Endothelial cell of umbilical vein (primary cell): ENCODE measurements around the gene CDK15. TPM values are rescaled to one million over a fixed set of nuclear protein-coding genes. Genes with fewer than 3 reads are reported as not detected.

Experiments
- BruUV-seq: library from RNA; stranded (reverse); fragments of 400-500 nt; replicated peaks from 2 replicates; lab custom pipeline; 2021; lab: Mats Ljungman, UMichigan
- CTCF ChIA-PET: fragments of 300-600, 350-600 bp; sonication (Branson Sonifier 250); formaldehyde crosslinking; loops from one replicate; lab custom pipeline; 2021; ENCODE audit warnings: antibody characterized with exemption, inconsistent platforms; lab: Charles Lee
- POLR2A ChIA-PET: fragments of 300-600, 350-600 bp; sonication (Branson Sonifier 250); formaldehyde crosslinking; loops from one replicate; lab custom pipeline; 2021; ENCODE audit warnings: antibody characterized with exemption, inconsistent platforms; lab: Charles Lee
- DNase-seq: peaks from one replicate; pipeline ENCODE4 v3.0.0-alpha.2; 2011; ENCODE audit warnings: low read depth, low spot score
- FAIRE-seq: peaks from 2 replicates; lab custom pipeline; 2011; peaks lifted over from hg19 to GRCh38; lab: Jason Lieb, UNC
- H2AFZ ChIP-seq: 2 replicates; pipeline ENCODE4 v1.6.0; 2012; ENCODE audit warnings: low read depth, low read length, control low read depth, inconsistent platforms
- H3K27ac ChIP-seq: 2 replicates; pipeline ENCODE4 v1.5.1; 2011; ENCODE audit warnings: low read depth, mild to moderate bottlenecking, control low read depth, low read length, moderate library complexity; ENCODE audit not compliant: insufficient read depth
- H3K27me3 ChIP-seq, 2 experiments: 2 replicates each; pipeline versions ENCODE4 v1.6.0 to v1.6.1; 2011; ENCODE audit warnings: low read length in 2 of 2, mixed read lengths in 1 of 2; ENCODE audit not compliant: control insufficient read depth in 2 of 2, insufficient read depth in 2 of 2
- H3K36me3 ChIP-seq, 2 experiments: 2 replicates in 1 of 2; 3 replicates in 1 of 2; pipeline ENCODE4 v1.5.1; 2011; ENCODE audit warnings: low read length in 2 of 2, mild to moderate bottlenecking in 1 of 2, moderate library complexity in 1 of 2; ENCODE audit not compliant: control insufficient read depth in 2 of 2, insufficient read depth in 2 of 2; ENCODE audit errors: extremely low read depth in 1 of 2
- H3K4me1 ChIP-seq: 3 replicates; pipeline ENCODE4 v1.5.1; 2011; ENCODE audit warnings: mild to moderate bottlenecking, low read length; ENCODE audit not compliant: control insufficient read depth, insufficient read depth; ENCODE audit errors: extremely low read depth
- H3K4me2 ChIP-seq: 2 replicates; pipeline ENCODE4 v1.6.1; 2011; ENCODE audit warnings: low read length, control low read depth, mixed read lengths; ENCODE audit not compliant: insufficient read depth
- H3K4me3 ChIP-seq, 3 experiments: fragments of 200-600 bp in 1 of 3; sonication (generic), shearing (Covaris generic) in 1 of 3; replicated peaks in 1 of 3; 2 replicates each; pipeline ENCODE4 v1.5.1; 2011 to 2016; ENCODE audit warnings: control low read depth in 3 of 3, low read length in 3 of 3, mild to moderate bottlenecking in 2 of 3, inconsistent platforms in 1 of 3, low read depth in 1 of 3, moderate library complexity in 1 of 3; ENCODE audit not compliant: insufficient read depth in 1 of 3
- H3K79me2 ChIP-seq: 2 replicates; pipeline ENCODE4 v1.6.0; 2012; ENCODE audit warnings: low read length, inconsistent platforms; ENCODE audit not compliant: control insufficient read depth, insufficient read depth
- H3K9ac ChIP-seq: replicated peaks from 2 replicates; pipeline ENCODE3; 2011; ENCODE audit warnings: low read length, control low read depth; ENCODE audit not compliant: insufficient read depth; ENCODE audit errors: extremely low read depth
- H3K9me1 ChIP-seq: replicated peaks from 3 replicates; pipeline ENCODE4 v1.6.0; 2011; ENCODE audit warnings: mild to moderate bottlenecking, low read length; ENCODE audit not compliant: control insufficient read depth, insufficient read depth; ENCODE audit errors: extremely low read depth
- H3K9me3 ChIP-seq: replicated peaks from 2 replicates; pipeline ENCODE4 v1.5.1; 2012; ENCODE audit warnings: low read length, inconsistent platforms; ENCODE audit not compliant: control insufficient read depth, insufficient read depth
- H4K20me1 ChIP-seq: replicated peaks from 2 replicates; pipeline ENCODE3; 2011; ENCODE audit warnings: mild to moderate bottlenecking, low read length; ENCODE audit not compliant: control insufficient read depth, insufficient read depth; ENCODE audit errors: extremely low read depth
- EZH2 ChIP-seq: IDR thresholded peaks from 2 replicates; pipeline ENCODE4 v1.6.1; 2012; ENCODE audit warnings: borderline replicate concordance, low read depth, mild to moderate bottlenecking, moderate library complexity, low read length, inconsistent platforms; ENCODE audit not compliant: severe bottlenecking
- FOS ChIP-seq: IDR thresholded peaks from 2 replicates; pipeline ENCODE4 v1.6.1; 2011; ENCODE audit warnings: mild to moderate bottlenecking, low read length, moderate library complexity, borderline replicate concordance; ENCODE audit not compliant: insufficient read depth
- GATA2 ChIP-seq: IDR thresholded peaks from 2 replicates; pipeline ENCODE4 v1.7.0; 2011; ENCODE audit warnings: low read depth, mild to moderate bottlenecking, moderate library complexity, mixed read lengths, low read length; ENCODE audit not compliant: insufficient read length, insufficient read depth
- JUN ChIP-seq: IDR thresholded peaks from 2 replicates; pipeline ENCODE4 v1.6.1; 2011; ENCODE audit warnings: borderline replicate concordance, low read depth; ENCODE audit not compliant: insufficient read length, insufficient read depth
- MAX ChIP-seq: IDR thresholded peaks from 2 replicates; pipeline ENCODE4 v1.6.1; 2011; ENCODE audit not compliant: insufficient read depth, insufficient read length
- MYC ChIP-seq: IDR thresholded peaks from one replicate; pipeline ENCODE4 v1.6.1; 2011; ENCODE audit warnings: mild to moderate bottlenecking, low read depth, low read length
- POLR2A ChIP-seq: IDR thresholded peaks from 2 replicates; pipeline ENCODE4 v1.6.1; 2012; ENCODE audit warnings: low read depth, mild to moderate bottlenecking, control low read depth, low read length
- POLR2AphosphoS5 ChIP-seq: IDR thresholded peaks from 2 replicates; pipeline ENCODE4 v1.6.1; 2012; ENCODE audit warnings: low read depth, mild to moderate bottlenecking, control low read depth, low read length, moderate library complexity; ENCODE audit not compliant: insufficient read depth
- dilution Hi-C: fragments of 300-500 bp; cut with MboI; formaldehyde crosslinking; loops from one replicate; pipeline ENCODE4 v1.15.0; 2019; ENCODE audit warnings: low sequenced_read_pairs; ENCODE audit not compliant: extremely low pct_ligation_motif_present
- intact Hi-C: fragments of 100-400 bp; cut with micrococcal nuclease; formaldehyde crosslinking; loops from one replicate; pipeline ENCODE4 v1.10.0; 2022
- polyA plus RNA-seq, 4 experiments: library from polyadenylated mRNA; depleted of rRNA in 3 of 4; stranded (reverse) in 3 of 4; unstranded in 1 of 4; fragments of >200 nt; gene quantifications; 2 replicates each; pipeline versions ENCODE4 v1.2.1 to v1.2.3, GENCODE V29; 2011 to 2012; ENCODE audit warnings: missing spikeins in 1 of 4
- total RNA-seq: library from RNA; stranded (reverse); gene quantifications from 2 replicates; pipeline ENCODE4 v1.2.3, GENCODE V29; 2021
- TF ChIP-seq, protein P1 (sequence below), 2 donors: IDR thresholded peaks; 1 replicate in 1 of 2; 2 replicates in 1 of 2; pipeline ENCODE4 v1.5.1; 2011; ENCODE audit warnings: low read length in 2 of 2, mild to moderate bottlenecking in 2 of 2, moderate library complexity in 2 of 2, control low read depth in 1 of 2, inconsistent platforms in 1 of 2, low read depth in 1 of 2; ENCODE audit not compliant: insufficient read depth in 1 of 2; ENCODE audit errors: extremely low read depth in 1 of 2

CDK15 gene
- total and polyA plus RNA-seq, 2 donors (not counting 3 experiments of a cell fraction or from before 2014, with no cell fraction given) = not detected

DNA sequence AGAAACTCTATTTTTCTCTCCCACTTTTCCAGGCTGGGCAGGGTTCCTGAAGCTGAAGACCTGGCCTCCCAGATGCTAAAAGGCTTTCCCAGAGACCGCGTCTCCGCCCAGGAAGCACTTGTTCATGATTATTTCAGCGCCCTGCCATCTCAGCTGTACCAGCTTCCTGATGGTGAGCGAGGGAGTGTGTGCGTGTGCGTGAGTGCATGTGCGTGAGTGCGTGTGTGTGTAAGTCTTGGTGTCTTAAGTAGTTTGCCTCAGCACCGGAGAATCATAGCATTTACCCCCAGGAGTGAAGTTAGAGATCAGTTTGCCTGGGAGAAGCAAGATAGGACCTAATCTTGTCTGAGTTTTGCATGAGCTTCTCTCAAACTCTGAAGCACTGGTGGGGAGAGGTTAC, 73.7 kb downstream of the CDK15 start:
- no peaks in the 10 kb centered on the region for H3K9me3 ChIP-seq
- H4K20me1 ChIP-seq = no peaks in the 10 kb centered on the region
- ChIA-PET CTCF (interaction anchor here (4.4 kb wide), 1 partner anchor 20 kb away, joined by 21 read pairs; no protein-coding TSS in a partner anchor), POLR2A (no interaction called here)
- dilution Hi-C loops = no loop called here
- no peaks in the 10 kb centered on the region for H3K4me1 ChIP-seq
- H3K4me3 ChIP-seq = no peak overlapping the region
- no peaks in the 10 kb centered on the region for H3K36me3 ChIP-seq
- no peak for DNase-seq
- no peak overlapping the region for H2AFZ ChIP-seq
- intact Hi-C loops = no loop called here
- no peaks in the 10 kb centered on the region for H3K79me2 ChIP-seq
- no peak overlapping the region for H3K9ac ChIP-seq
- no peaks in the 10 kb centered on the region for H3K9me1 ChIP-seq
- no peak overlapping the region for H3K4me2 ChIP-seq
- no peak for FAIRE-seq
- peaks cover 36 to 38% of the 10 kb centered on the region in 2 experiments for H3K27me3 ChIP-seq
- no TSS peak for BruUV-seq
- no peak overlapping the region for H3K27ac ChIP-seq
- TF ChIP-seq POLR2A (no peak), POLR2AphosphoS5 (no peak), MAX (no peak), GATA2 (no peak), FOS (no peak), EZH2 (no peak), MYC (no peak), JUN (no peak)
- TF ChIP-seq, protein P1, sequence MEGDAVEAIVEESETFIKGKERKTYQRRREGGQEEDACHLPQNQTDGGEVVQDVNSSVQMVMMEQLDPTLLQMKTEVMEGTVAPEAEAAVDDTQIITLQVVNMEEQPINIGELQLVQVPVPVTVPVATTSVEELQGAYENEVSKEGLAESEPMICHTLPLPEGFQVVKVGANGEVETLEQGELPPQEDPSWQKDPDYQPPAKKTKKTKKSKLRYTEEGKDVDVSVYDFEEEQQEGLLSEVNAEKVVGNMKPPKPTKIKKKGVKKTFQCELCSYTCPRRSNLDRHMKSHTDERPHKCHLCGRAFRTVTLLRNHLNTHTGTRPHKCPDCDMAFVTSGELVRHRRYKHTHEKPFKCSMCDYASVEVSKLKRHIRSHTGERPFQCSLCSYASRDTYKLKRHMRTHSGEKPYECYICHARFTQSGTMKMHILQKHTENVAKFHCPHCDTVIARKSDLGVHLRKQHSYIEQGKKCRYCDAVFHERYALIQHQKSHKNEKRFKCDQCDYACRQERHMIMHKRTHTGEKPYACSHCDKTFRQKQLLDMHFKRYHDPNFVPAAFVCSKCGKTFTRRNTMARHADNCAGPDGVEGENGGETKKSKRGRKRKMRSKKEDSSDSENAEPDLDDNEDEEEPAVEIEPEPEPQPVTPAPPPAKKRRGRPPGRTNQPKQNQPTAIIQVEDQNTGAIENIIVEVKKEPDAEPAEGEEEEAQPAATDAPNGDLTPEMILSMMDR (IDR thresholded peaks at IDR 0.05; ENCODE audit: extremely low read depth in 1 of 2, insufficient read depth in 1 of 2, low read depth in 1 of 2, low read length in 2 of 2) = no peak
